SK-N-SH treated with all-trans-retinoic acid at 6 μM for 48 hours (cell line): ENCODE measurements around the gene COA8.

ENCODE experiments used
- ATAC-seq: fragments of 200-7000 bp; cut with Tn5 transposase; 3 replicates; pipeline ENCODE4 v1.9.1; 2020; ENCODE audit warnings: mild to moderate bottlenecking, moderate library complexity
- ARNTL ChIP-seq: fragments of 450-650 bp; formaldehyde crosslinking; IDR thresholded peaks from 2 replicates; pipeline ENCODE4 v1.5.0; 2020; ENCODE audit warnings: low read depth, mild to moderate bottlenecking, moderate library complexity, borderline replicate concordance
- BACH2 ChIP-seq: fragments of 250-450 bp; sonication (Bioruptor Pico); IDR thresholded peaks from 2 replicates; pipeline ENCODE4 v1.9.0; 2021; ENCODE audit warnings: mild to moderate bottlenecking, borderline replicate concordance
- CREB5 ChIP-seq: fragments of 250-450 bp; sonication (Bioruptor Pico); IDR thresholded peaks from 2 replicates; pipeline ENCODE4 v1.5.1; 2020; ENCODE audit warnings: low read depth, mild to moderate bottlenecking, moderate library complexity
- CSDC2 ChIP-seq: fragments of 250-450 bp; sonication (Bioruptor Pico); IDR thresholded peaks from 2 replicates; pipeline ENCODE4 v1.5.0; 2020; ENCODE audit warnings: mild to moderate bottlenecking, moderate library complexity
- CSRNP3 ChIP-seq: fragments of 250-450 bp; sonication (Bioruptor Pico); IDR thresholded peaks from 2 replicates; pipeline ENCODE4 v1.5.1; 2021; ENCODE audit warnings: mild to moderate bottlenecking, moderate library complexity
- ESRRG ChIP-seq: fragments of 250-450 bp; sonication (Bioruptor Pico); IDR thresholded peaks from 2 replicates; pipeline ENCODE4 v1.6.1; 2021; ENCODE audit warnings: mild to moderate bottlenecking
- GLIS3 ChIP-seq: fragments of 250-450 bp; sonication (Bioruptor Pico); IDR thresholded peaks from 2 replicates; pipeline ENCODE4 v1.5.0; 2020; ENCODE audit warnings: mild to moderate bottlenecking, moderate library complexity
- ISL1 ChIP-seq: fragments of 250-450 bp; sonication (Bioruptor Pico); IDR thresholded peaks from 2 replicates; pipeline ENCODE4 v2.1.2; 2022; ENCODE audit warnings: mild to moderate bottlenecking, moderate library complexity
- PATZ1 ChIP-seq: fragments of 250-450 bp; sonication (Bioruptor Pico); IDR thresholded peaks from 2 replicates; pipeline ENCODE4 v1.8.0; 2020; ENCODE audit warnings: mild to moderate bottlenecking, moderate library complexity, borderline replicate concordance
- PPARA ChIP-seq: fragments of 250-450 bp; sonication (Bioruptor Pico); IDR thresholded peaks from 2 replicates; pipeline ENCODE4 v1.5.0; 2020; ENCODE audit warnings: mild to moderate bottlenecking, borderline replicate concordance
- RARB ChIP-seq: fragments of 250-450 bp; sonication (Bioruptor Pico); IDR thresholded peaks from 2 replicates; pipeline ENCODE4 v1.8.0; 2021; ENCODE audit warnings: mild to moderate bottlenecking, moderate library complexity
- SNAI2 ChIP-seq: fragments of 250-450 bp; sonication (Bioruptor Pico); IDR thresholded peaks from 2 replicates; pipeline ENCODE4 v1.5.0; 2020; ENCODE audit warnings: mild to moderate bottlenecking, moderate library complexity
- TCF4 ChIP-seq: fragments of 250-450 bp; sonication (Bioruptor Pico); IDR thresholded peaks from 2 replicates; pipeline ENCODE4 v1.8.0; 2021; ENCODE audit warnings: mild to moderate bottlenecking, moderate library complexity, borderline replicate concordance
- TOX ChIP-seq: fragments of 250-450 bp; sonication (Bioruptor Pico); IDR thresholded peaks from 2 replicates; pipeline ENCODE4 v1.8.0; 2021; ENCODE audit warnings: mild to moderate bottlenecking, moderate library complexity, borderline replicate concordance
- TSHZ2 ChIP-seq: fragments of 250-450 bp; sonication (Bioruptor Pico); IDR thresholded peaks from 2 replicates; pipeline ENCODE4 v1.5.0; 2020; ENCODE audit warnings: mild to moderate bottlenecking, moderate library complexity
- ZC3H10 ChIP-seq: fragments of 250-450 bp; sonication (Bioruptor Pico); IDR thresholded peaks from 2 replicates; pipeline ENCODE4 v1.5.1; 2021; ENCODE audit warnings: mild to moderate bottlenecking, moderate library complexity
- ZFP3 ChIP-seq: fragments of 250-450 bp; sonication (Bioruptor Pico); IDR thresholded peaks from 2 replicates; pipeline ENCODE4 v1.5.0; 2020; ENCODE audit warnings: mild to moderate bottlenecking, moderate library complexity
- ZNF565 ChIP-seq: fragments of 450-650 bp; formaldehyde crosslinking; conservative IDR thresholded peaks from 2 replicates; pipeline ENCODE4 v1.5.0; 2020; ENCODE audit warnings: low read depth, mild to moderate bottlenecking, moderate library complexity
- ZNF70 ChIP-seq: fragments of 450-650 bp; formaldehyde crosslinking; IDR thresholded peaks from 2 replicates; pipeline ENCODE4 v1.5.0; 2020; ENCODE audit warnings: mild to moderate bottlenecking, moderate library complexity
- ZNF8 ChIP-seq: fragments of 450-650 bp; formaldehyde crosslinking; IDR thresholded peaks from 2 replicates; pipeline ENCODE4 v1.5.0; 2020; ENCODE audit warnings: mild to moderate bottlenecking, moderate library complexity

The COA8 gene

GRCh38 chr14:103545915-103546651 is 16.7 kb upstream of the COA8 start:
- ATAC-seq: no peak
- TF ChIP-seq ZNF565 (no peak), ZNF8 (CRISPR knock-in tag) (no peak), ISL1 (no peak), SNAI2 (no peak), PPARA (no peak), BACH2 (CRISPR knock-in tag) (no peak), GLIS3 (CRISPR knock-in tag) (no peak), PATZ1 (CRISPR knock-in tag) (no peak), RARB (CRISPR knock-in tag) (no peak), ZFP3 (no peak), ZNF70 (no peak), TCF4 (no peak), ARNTL (CRISPR knock-in tag) (no peak), ESRRG (CRISPR knock-in tag) (no peak), CSRNP3 (CRISPR knock-in tag) (no peak)

- TF ChIP-seq SNAI2: peak; percentile 58; the same call in 1 of the 2 replicates
- TF ChIP-seq CSDC2 (CRISPR knock-in tag): no peak
- TF ChIP-seq ZC3H10 (CRISPR knock-in tag): no peak
- ATAC-seq: peak; percentile 81
Measured at GRCh38 chr14:103546652-103547454, 15.9 kb upstream of the COA8 start.

- TF ChIP-seq BACH2 (CRISPR knock-in tag) (no peak), PPARA (no peak), CREB5 (CRISPR knock-in tag) (no peak), ISL1 (no peak), RARB (CRISPR knock-in tag) (no peak), ESRRG (CRISPR knock-in tag) (no peak), TOX (CRISPR knock-in tag) (no peak), ZFP3 (no peak), ARNTL (CRISPR knock-in tag) (no peak), GLIS3 (CRISPR knock-in tag) (no peak), TSHZ2 (CRISPR knock-in tag) (no peak)
- ATAC-seq: no peak
Measured at GRCh38 chr14:103547455-103547940, 15.3 kb upstream of the COA8 start.

GRCh38 chr14:103547941-103548462 is 14.8 kb upstream of the COA8 start:
- ATAC-seq: no peak
- TF ChIP-seq SNAI2 (no peak), TSHZ2 (CRISPR knock-in tag) (no peak), BACH2 (CRISPR knock-in tag) (no peak)
- TF ChIP-seq, all 23 proteins: peak for 0
